Fibroblast of the aortic adventitia (primary cell): Measurements from ENCODE around the gene PDZD8. TPM values are rescaled to one million over a fixed set of nuclear protein-coding genes. Genes with fewer than 3 reads are reported as not detected.
A peak's percentile ranks its signal among the peaks of the same experiment; 100 is the strongest.

Experiments used
- DNase-seq: peaks from one replicate; pipeline ENCODE4 v3.0.0-alpha.2; 2010; ENCODE audit warnings: low read depth
- H3K4me3 ChIP-seq: 2 replicates; pipeline ENCODE4 v1.5.1; 2011; ENCODE audit warnings: low read depth, mild to moderate bottlenecking, control low read depth, low read length, moderate library complexity
- total RNA-seq: library from RNA; depleted of rRNA; stranded (reverse); fragments of >200 nt; gene quantifications from 2 replicates; pipeline ENCODE4 v1.2.3, GENCODE V29; 2012; ENCODE audit warnings: low replicate concordance
- TF ChIP-seq, protein P1 (sequence below): IDR thresholded peaks from 2 replicates; pipeline ENCODE4 v1.5.1; 2011; ENCODE audit warnings: mild to moderate bottlenecking, low read length, control low read depth, inconsistent platforms; ENCODE audit not compliant: insufficient read depth

The PDZD8 gene
- total RNA-seq, 1 donor, result 42.2 TPM

DNA sequence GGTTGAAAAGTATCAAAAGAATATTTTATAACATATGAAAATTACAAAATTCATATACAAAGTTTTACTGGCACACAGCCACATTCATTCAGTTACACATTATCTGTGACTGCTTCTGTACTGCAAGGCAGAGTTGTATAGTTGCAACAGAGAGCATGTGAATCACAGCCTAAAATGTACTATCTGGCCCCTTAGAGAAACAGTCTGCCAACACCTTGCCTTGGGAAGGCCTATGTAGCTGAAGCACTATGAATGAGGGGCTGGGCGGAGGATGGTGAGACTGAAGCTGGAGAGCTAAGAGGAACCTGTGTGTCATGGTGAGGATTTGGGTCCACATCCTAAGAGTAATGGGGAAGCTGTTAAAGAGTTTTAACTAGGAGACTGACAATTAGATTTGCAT, 35.7 kb downstream of the PDZD8 start:
- peak; percentile 70 for DNase-seq
- TF ChIP-seq, protein P1, sequence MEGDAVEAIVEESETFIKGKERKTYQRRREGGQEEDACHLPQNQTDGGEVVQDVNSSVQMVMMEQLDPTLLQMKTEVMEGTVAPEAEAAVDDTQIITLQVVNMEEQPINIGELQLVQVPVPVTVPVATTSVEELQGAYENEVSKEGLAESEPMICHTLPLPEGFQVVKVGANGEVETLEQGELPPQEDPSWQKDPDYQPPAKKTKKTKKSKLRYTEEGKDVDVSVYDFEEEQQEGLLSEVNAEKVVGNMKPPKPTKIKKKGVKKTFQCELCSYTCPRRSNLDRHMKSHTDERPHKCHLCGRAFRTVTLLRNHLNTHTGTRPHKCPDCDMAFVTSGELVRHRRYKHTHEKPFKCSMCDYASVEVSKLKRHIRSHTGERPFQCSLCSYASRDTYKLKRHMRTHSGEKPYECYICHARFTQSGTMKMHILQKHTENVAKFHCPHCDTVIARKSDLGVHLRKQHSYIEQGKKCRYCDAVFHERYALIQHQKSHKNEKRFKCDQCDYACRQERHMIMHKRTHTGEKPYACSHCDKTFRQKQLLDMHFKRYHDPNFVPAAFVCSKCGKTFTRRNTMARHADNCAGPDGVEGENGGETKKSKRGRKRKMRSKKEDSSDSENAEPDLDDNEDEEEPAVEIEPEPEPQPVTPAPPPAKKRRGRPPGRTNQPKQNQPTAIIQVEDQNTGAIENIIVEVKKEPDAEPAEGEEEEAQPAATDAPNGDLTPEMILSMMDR, result no peak
- H3K4me3 ChIP-seq, result no peak overlapping the region

DNA sequence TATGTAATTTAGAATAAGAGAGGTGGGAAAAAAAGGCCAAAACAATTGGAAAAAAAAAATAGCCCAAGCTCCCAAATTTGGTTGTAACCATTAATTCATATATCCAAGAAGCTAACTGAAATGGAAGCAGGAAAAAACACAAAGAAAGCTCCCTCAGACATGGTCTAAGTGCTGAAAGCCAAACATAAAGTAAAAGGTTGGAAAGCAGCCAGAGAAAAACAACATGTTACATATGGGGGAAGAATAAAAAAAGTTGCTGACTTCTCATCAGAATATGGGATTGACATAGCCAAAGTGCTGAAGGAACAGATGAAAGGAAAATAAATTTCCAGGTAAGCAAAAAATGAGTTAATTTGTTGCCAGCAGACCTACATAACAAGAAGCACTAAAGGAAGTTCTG, 40.3 kb downstream of the PDZD8 start:
- TF ChIP-seq, protein P1, result no peak
- H3K4me3 ChIP-seq, result no peak overlapping the region
- DNase-seq, result no peak

DNA sequence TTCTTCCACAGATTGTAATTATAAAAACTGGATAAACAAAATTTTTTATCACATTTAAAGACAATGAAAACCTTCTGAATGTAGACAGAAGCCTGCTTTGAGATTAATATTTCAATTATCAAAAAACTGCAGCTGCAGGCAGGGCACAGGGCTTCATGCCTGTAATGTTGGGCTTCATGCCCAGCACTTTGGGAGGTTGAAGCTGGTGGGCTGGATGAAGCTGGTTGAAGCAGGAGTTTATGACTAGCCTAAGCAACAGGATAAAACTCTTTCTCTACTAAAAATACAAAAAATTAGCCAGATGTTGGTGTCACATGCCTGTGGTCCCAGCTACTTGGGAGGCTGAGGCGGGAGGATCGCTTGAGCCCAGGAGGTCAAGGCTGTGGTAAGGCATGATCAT, 41.2 kb downstream of the PDZD8 start:
- TF ChIP-seq, protein P1, result no peak
- peak; percentile 31 for DNase-seq
- no peak overlapping the region for H3K4me3 ChIP-seq

DNA sequence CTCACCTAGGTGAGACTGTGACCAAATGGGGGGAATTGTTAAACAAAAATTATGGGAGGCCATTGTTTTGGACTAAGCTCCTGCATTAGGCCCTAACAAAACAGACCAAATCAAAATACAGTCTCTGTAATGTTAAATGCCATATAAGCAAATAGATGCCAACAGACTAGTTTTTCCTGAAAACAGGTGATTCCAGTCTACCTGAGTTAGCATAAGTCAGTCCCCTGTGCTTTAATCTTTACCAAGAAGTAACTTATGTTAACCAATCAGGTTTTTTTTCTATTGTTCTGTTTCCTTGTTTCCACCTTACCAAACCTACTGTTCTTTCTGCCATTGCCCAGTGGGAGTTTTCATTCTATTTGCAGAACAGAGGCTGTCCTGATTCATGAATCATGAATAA, 48.0 kb downstream of the PDZD8 start:
- TF ChIP-seq, protein P1, result no peak
- no peak for DNase-seq
- no peak overlapping the region for H3K4me3 ChIP-seq

DNA sequence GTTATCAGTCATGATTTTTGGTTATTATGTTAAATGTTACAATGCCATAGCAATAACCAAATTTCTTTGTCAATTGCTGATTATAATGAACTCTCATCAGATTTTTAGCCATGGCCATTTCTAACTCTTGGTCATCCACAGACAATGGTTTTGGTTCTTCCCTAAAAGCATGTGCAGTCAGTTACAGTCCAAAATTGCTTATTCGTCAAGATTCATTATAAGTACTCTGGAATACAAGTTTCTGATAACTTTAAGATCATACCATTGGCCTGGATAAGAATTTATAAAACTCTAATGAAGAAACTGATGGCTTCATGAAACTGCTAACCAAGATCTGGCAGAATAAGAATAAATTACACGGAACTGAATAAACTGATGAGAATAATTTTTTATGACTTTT, 50.9 kb downstream of the PDZD8 start:
- TF ChIP-seq, protein P1, result no peak
- DNase-seq, result no peak
- H3K4me3 ChIP-seq, result no peak overlapping the region

DNA sequence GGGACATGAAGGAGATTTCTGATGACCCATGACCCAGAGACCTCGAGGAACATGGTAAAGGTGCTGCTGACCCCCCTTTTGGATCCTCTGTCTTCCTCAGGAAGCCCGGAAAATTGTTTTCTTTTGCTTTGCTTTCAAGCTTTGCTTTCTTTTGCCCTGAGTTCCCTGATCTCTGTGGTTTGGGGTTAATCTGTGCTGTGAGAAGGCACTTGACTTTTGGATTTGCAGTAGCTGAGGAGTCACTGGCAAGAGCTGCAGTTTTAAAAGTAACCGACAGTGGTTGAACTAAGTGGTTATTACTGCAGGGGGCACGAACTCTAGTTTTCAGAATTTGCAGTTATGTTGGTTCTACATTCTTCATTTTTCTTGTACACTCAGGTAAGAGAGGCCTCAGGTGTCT, 53.0 kb downstream of the PDZD8 start:
- DNase-seq, result no peak
- TF ChIP-seq, protein P1, result no peak
- no peak overlapping the region for H3K4me3 ChIP-seq

DNA sequence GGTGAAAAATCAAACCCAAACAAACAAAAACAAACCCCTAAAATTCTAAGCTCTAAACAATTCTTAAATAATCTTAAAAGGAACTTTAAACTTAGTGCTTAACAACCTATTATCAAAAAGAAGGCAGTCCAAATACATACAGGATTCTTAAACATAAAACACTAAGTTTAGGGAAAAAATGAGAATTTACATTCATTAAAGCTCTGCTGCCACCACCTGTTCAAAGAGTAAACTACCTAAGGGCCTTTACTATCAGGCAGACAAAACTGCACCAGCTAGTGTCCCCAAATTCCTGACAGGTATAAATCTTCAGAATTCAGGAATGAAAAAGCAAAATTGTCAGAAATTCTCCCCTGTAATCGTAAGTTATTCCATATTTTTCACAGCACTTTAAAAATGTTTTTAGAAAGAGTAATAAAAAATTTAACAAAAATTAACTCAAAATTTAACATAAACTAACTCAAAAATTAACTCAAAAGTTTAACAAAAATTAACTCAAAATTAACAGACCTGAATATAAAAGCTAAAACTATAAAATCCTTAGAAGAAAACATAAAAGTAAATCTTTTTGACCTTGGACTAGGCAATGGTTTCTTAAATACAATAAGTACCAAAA, 55.1 kb downstream of the PDZD8 start:
- DNase-seq, result peak; percentile 51
- TF ChIP-seq, protein P1, result peak; percentile 69
- no peak overlapping the region for H3K4me3 ChIP-seq
